Caco-2 (cell line): ENCODE results near the gene MAP3K7CL. TPM values are rescaled to one million over a fixed set of nuclear protein-coding genes. Genes with fewer than 3 reads are reported as not detected.

Source experiments
- BruUV-seq: library from RNA; stranded (reverse); fragments of 400-500 nt; replicated peaks from 2 replicates; lab custom pipeline; 2021; lab: Mats Ljungman, UMichigan
- CTCF ChIA-PET: fragments of 300-600 bp; sonication (Branson Sonifier 250); formaldehyde crosslinking; loops from one replicate; lab custom pipeline; 2022; ENCODE audit warnings: antibody characterized with exemption; lab: Charles Lee
- POLR2A ChIA-PET: fragments of 300-600 bp; sonication (Branson Sonifier 250); formaldehyde crosslinking; loops from one replicate; lab custom pipeline; 2022; ENCODE audit warnings: antibody characterized with exemption; lab: Charles Lee
- DNase-seq, 2 experiments: peaks; one replicate each; pipeline versions ENCODE4 v3.0.0 to v3.0.0-alpha.2; 2020 to 2022
- H3K27me3 ChIP-seq: replicated peaks from 2 replicates; pipeline ENCODE4 v1.6.0; 2011; ENCODE audit warnings: low read length; ENCODE audit not compliant: control insufficient read depth, insufficient read depth
- H3K36me3 ChIP-seq: 2 replicates; pipeline ENCODE4 v1.5.1; 2011; ENCODE audit warnings: low read length; ENCODE audit not compliant: control insufficient read depth, insufficient read depth
- H3K4me1 ChIP-seq: fragments of 250-450 bp; sonication (Bioruptor Pico); 2 replicates; pipeline ENCODE4 v1.5.1; 2020; ENCODE audit warnings: mild to moderate bottlenecking
- H3K4me3 ChIP-seq: 2 replicates; pipeline ENCODE4 v1.5.1; 2011; ENCODE audit warnings: low read depth, mild to moderate bottlenecking, control low read depth, low read length
- H3K9me3 ChIP-seq: fragments of 250-450 bp; sonication (Bioruptor Pico); 2 replicates; pipeline ENCODE4 v1.5.1; 2020; ENCODE audit warnings: mild to moderate bottlenecking, moderate library complexity
- H3K27ac Mint-ChIP-seq: one replicate; pipeline ENCODE4 v1.8.0; 2022; ENCODE audit warnings: mixed read lengths; ENCODE audit not compliant: unreplicated experiment
- H3K27me3 Mint-ChIP-seq: one replicate; pipeline ENCODE4 v1.8.0; 2022; ENCODE audit warnings: mixed read lengths; ENCODE audit not compliant: insufficient read depth, unreplicated experiment
- H3K36me3 Mint-ChIP-seq: one replicate; pipeline ENCODE4 v1.8.0; 2022; ENCODE audit warnings: mild to moderate bottlenecking, mixed read lengths; ENCODE audit not compliant: insufficient read depth, unreplicated experiment
- H3K4me1 Mint-ChIP-seq: one replicate; pipeline ENCODE4 v1.8.0; 2022; ENCODE audit warnings: low read depth, mixed read lengths; ENCODE audit not compliant: unreplicated experiment
- H3K4me3 Mint-ChIP-seq: one replicate; pipeline ENCODE4 v1.8.0; 2022; ENCODE audit warnings: mild to moderate bottlenecking, moderate library complexity, mixed read lengths; ENCODE audit not compliant: unreplicated experiment
- H3K9me3 Mint-ChIP-seq: one replicate; pipeline ENCODE4 v1.8.0; 2022; ENCODE audit warnings: mixed read lengths; ENCODE audit not compliant: unreplicated experiment
- intact Hi-C: fragments of 100-400 bp; cut with micrococcal nuclease; formaldehyde crosslinking; loops from one replicate; pipeline ENCODE4 v1.10.0; 2022; ENCODE audit not compliant: unreplicated experiment
- total RNA-seq: library from RNA; stranded (reverse); gene quantifications from 2 replicates; pipeline ENCODE4 v1.2.3, GENCODE V29; 2022
- TF ChIP-seq, protein P1 (sequence below), 2 experiments: fragments of 200-600 bp in 1 of 2; IDR thresholded peaks; 1 replicate in 1 of 2; 2 replicates in 1 of 2; pipeline versions ENCODE4 v1.5.1 to v1.8.0; 2011 to 2022; ENCODE audit warnings: antibody characterized with exemption in 1 of 2, control low read depth in 1 of 2, inconsistent platforms in 1 of 2, low read depth in 1 of 2, low read length in 1 of 2, mild to moderate bottlenecking in 1 of 2, moderate library complexity in 1 of 2; ENCODE audit not compliant: insufficient read depth in 1 of 2, severe bottlenecking in 1 of 2, unreplicated experiment in 1 of 2

Gene MAP3K7CL
- total RNA-seq, 1 experiment from 2014 or later: 8.2 TPM

GRCh38 chr21:29205988-29206387 lies 75.5 kb downstream of the MAP3K7CL start:
- DNase-seq: no peak
- Mint-ChIP-seq H3K27me3 (no peaks in the 10 kb centered on the region), H3K36me3 (no peaks in the 10 kb centered on the region), H3K9me3 (peaks cover 18% of the 10 kb centered on the region), H3K27ac (no peak overlapping the region), H3K4me1 (peaks cover 5% of the 10 kb centered on the region), H3K4me3 (no peak overlapping the region)
- Histone ChIP-seq H3K36me3 (no peaks in the 10 kb centered on the region), H3K27me3 (no peaks in the 10 kb centered on the region), H3K4me1 (no peaks in the 10 kb centered on the region), H3K4me3 (no peak overlapping the region), H3K9me3 (peaks cover 9% of the 10 kb centered on the region)
- no TSS peak for BruUV-seq
- intact Hi-C loops: no loop called here
- CTCF ChIA-PET: no interaction called here
- POLR2A ChIA-PET: no interaction called here
- TF ChIP-seq, protein P1, sequence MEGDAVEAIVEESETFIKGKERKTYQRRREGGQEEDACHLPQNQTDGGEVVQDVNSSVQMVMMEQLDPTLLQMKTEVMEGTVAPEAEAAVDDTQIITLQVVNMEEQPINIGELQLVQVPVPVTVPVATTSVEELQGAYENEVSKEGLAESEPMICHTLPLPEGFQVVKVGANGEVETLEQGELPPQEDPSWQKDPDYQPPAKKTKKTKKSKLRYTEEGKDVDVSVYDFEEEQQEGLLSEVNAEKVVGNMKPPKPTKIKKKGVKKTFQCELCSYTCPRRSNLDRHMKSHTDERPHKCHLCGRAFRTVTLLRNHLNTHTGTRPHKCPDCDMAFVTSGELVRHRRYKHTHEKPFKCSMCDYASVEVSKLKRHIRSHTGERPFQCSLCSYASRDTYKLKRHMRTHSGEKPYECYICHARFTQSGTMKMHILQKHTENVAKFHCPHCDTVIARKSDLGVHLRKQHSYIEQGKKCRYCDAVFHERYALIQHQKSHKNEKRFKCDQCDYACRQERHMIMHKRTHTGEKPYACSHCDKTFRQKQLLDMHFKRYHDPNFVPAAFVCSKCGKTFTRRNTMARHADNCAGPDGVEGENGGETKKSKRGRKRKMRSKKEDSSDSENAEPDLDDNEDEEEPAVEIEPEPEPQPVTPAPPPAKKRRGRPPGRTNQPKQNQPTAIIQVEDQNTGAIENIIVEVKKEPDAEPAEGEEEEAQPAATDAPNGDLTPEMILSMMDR (IDR thresholded peaks at IDR 0.05; ENCODE audit: insufficient read depth in 1 of 2, low read depth in 1 of 2, low read length in 1 of 2, severe bottlenecking in 1 of 2, unreplicated experiment in 1 of 2): no peak

GRCh38 chr21:29206445-29206844 lies 76.0 kb downstream of the MAP3K7CL start:
- intact Hi-C loops: no loop called here
- Histone ChIP-seq H3K4me1 (no peaks in the 10 kb centered on the region), H3K9me3 (peaks cover 6% of the 10 kb centered on the region), H3K4me3 (no peak overlapping the region), H3K27me3 (no peaks in the 10 kb centered on the region), H3K36me3 (no peaks in the 10 kb centered on the region)
- ChIA-PET POLR2A (no interaction called here), CTCF (no interaction called here)
- TF ChIP-seq, protein P1 (IDR thresholded peaks at IDR 0.05; ENCODE audit: insufficient read depth in 1 of 2, low read depth in 1 of 2, low read length in 1 of 2, severe bottlenecking in 1 of 2, unreplicated experiment in 1 of 2): no peak
- H3K4me3 Mint-ChIP-seq: no peak overlapping the region
- DNase-seq: no peak
- H3K9me3 Mint-ChIP-seq: peaks cover 13% of the 10 kb centered on the region
- peaks cover 5% of the 10 kb centered on the region for H3K4me1 Mint-ChIP-seq
- no peaks in the 10 kb centered on the region for H3K27me3 Mint-ChIP-seq
- no peak overlapping the region for H3K27ac Mint-ChIP-seq
- H3K36me3 Mint-ChIP-seq: no peaks in the 10 kb centered on the region
- no TSS peak for BruUV-seq

GRCh38 chr21:29207201-29207600 lies 76.8 kb downstream of the MAP3K7CL start:
- Mint-ChIP-seq H3K27ac (no peak overlapping the region), H3K9me3 (peaks cover 6% of the 10 kb centered on the region), H3K4me3 (no peak overlapping the region), H3K36me3 (no peaks in the 10 kb centered on the region), H3K27me3 (no peaks in the 10 kb centered on the region), H3K4me1 (peaks cover 5% of the 10 kb centered on the region)
- H3K36me3 ChIP-seq: no peaks in the 10 kb centered on the region
- intact Hi-C loops: no loop called here
- no TSS peak for BruUV-seq
- TF ChIP-seq, protein P1 (IDR thresholded peaks at IDR 0.05; ENCODE audit: insufficient read depth in 1 of 2, low read depth in 1 of 2, low read length in 1 of 2, severe bottlenecking in 1 of 2, unreplicated experiment in 1 of 2): no peak
- no peak for DNase-seq
- no peak overlapping the region for H3K4me3 ChIP-seq
- ChIA-PET POLR2A (no interaction called here), CTCF (no interaction called here)
- no peaks in the 10 kb centered on the region; the same call in 1 of the 2 replicates for H3K9me3 ChIP-seq
- H3K27me3 ChIP-seq: no peaks in the 10 kb centered on the region
- no peaks in the 10 kb centered on the region for H3K4me1 ChIP-seq
